Stimulated activated CD8-positive, alpha-beta memory T cell treated with anti-CD3 and anti-CD28 coated beads, Interleukin-15, amount 100 ng/mL, for 24 hours (primary cell): ENCODE measurements around the gene RBPMS2.

Experiments
- DNase-seq: peaks from one replicate; pipeline ENCODE4 v3.0.0-alpha.2; 2020; ENCODE audit warnings: low read depth

Gene RBPMS2

DNA sequence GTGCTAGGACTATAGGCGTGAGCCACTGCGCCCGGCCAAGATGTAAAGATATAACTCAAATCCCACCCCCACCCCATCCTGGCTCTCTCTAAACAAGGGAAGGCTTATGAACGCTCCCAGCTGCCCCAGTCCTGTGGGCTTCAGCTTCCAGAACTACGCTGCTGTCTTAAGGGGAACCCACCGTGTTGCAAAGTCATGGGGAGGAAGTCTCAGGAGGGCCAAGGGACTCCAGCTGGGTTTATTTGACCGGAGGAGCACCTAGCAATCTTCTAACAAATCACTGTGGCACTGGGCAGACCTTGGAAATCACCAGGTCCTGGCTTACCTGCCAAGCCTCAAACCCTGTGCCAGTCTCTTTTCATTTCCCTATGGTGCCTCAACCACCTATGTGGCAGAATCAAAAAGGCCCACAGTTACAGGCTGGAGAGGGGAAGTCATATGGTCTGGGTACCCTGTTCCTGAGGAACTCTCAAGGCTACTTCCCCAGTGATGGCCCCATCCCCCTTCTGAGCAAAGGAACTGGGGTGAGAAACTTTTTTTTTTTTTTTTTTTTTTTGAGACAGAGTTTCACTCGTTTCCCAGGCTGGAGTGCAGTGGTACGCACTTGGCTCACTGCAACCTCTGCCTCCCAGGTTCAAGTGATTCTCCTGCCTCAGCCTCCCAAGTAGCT is 83.4 kb downstream of the RBPMS2 start:
- no peak for DNase-seq

GRCh38 chr15:64690578-64691296 is 84.7 kb downstream of the RBPMS2 start:
- no peak for DNase-seq

DNA sequence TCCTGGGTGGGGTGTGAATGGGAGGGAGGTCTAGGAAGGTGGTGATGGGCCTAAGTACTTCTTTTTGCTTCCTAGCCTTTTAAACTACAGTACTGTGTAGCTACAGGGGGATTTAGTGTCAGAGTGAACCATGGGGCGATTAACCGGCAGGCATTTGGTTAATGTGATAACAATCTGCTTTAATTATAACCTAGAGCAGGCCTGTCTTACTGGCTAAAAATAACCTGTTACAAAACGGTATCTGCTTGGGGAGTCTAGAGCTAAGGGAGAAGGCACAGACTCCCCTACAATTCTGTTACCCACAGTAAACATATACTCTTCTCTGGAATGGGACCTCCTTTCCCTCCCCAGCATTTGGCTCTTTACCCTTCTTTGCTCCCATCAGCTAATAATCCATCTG is 85.4 kb downstream of the RBPMS2 start:
- no peak for DNase-seq
